ENCODE measurements around the gene CEP162. TPM values are rescaled to one million over a fixed set of nuclear protein-coding genes. Genes with fewer than 3 reads are reported as not detected.

Gene CEP162
- total and polyA plus RNA-seq, 2 of the 8 experiments (the other 6 are each of a cell fraction or from before 2014, with no cell fraction given), result 1.3 to 10.6 TPM

Other genes starting within 250 kb of the CEP162 start
- 4.7 and 5.0 TPM in 2 replicates for gene MRAP2, start 193.9 kb downstream of the CEP162 start, total RNA-seq (2021; fragmentation: NEBNext Ultra II Directional; extraction: Animal tissue kit (Norgen Biotek cat#: 25700))
- gene MRAP2, start 193.9 kb downstream of the CEP162 start, polyA plus RNA-seq (2011; rRNA removed), result 5.3 and 11.0 TPM in 2 replicates

Data from H1 (cell line).